GM21737 (cell line): ENCODE results near the gene ZNF487.
A peak's percentile ranks its signal among the peaks of the same experiment; 100 is the strongest.
"Not testable (repeated sequence)": the region's sequence is repeated elsewhere in the genome, so short reads cannot be mapped to it uniquely, and the experiment has no call there.

Experiments used
- ATAC-seq: cut with Tn5 transposase; IDR thresholded peaks from one replicate; pipeline ENCODE4 v1.9.1; 2021; ENCODE audit warnings: mild to moderate bottlenecking, moderate library complexity; ENCODE audit not compliant: unreplicated experiment

ZNF487 gene

DNA sequence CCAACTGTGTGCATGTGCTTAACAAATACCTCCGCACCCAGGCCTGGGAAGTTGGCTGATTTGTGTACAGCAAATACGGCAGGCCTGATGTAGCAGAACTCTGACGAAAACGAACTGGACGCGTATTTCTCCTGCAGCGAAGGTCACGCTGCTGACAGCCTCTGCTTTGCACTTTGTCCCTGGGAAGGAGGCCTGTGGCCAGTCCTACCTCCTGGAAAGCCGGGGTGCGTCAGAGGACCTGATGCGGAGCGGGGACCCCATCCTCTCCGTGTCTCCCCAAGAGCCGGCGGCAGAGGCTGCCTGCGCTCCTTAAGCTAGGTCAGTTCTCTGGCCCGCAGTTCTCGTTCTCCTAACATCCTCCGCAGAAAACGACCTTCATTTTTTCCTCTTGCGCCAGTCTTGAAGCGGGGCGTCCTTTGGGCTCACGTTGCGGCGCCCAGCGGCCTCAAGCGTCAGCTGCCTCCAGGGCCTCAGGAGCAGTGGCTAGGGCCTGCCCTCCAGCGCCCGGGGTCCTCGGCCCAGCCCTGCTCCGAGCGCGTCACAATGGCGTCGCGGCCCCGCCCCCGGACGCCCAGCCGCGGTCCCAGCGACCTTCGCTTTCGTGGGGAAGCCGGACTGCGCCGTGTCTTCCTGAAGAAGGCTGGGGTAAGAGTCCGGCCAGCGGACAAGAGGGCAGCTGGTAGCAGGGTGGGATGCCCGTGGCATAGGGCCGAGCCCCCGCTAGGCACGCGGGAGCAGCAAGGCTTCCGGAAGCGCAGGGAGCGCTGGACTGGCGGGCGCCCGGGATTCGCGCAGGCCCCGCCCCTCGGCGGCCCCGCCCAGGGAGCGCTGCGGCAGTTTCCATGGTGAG lies at the start of gene ZNF487:
Gene ZNF487 (plus strand): TSS at position 821 of the 850 bp plus-strand sequence. CDS start 38,703 bp downstream, outside the sequence.
- peak; percentile 95 for ATAC-seq

- ATAC-seq = no peak
Observed at GRCh38 chr10:43387678-43388032, 49.3 kb upstream of the ZNF487 start.

DNA sequence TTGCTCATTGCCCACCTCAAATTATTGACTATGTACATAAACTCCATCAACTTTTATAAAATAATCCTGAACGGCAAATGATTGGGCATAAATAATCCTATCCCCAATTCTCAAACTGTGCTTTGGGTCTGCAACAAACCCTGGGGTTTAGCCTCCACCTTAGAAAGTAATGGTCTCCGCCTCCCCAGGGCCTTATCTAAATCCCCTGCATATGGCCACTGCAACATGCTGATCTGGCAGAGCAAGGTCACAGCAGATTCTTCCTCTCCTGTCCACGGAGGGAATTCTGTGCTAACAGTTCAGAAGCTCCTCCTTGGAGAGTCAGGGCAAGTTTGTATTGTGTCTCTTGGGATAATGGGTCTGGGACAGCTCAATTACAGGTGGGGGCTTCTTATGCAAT lies 47.0 kb upstream of the ZNF487 start:
- no peak for ATAC-seq

- no peak for ATAC-seq
Observed at GRCh38 chr10:43390333-43390732, 46.6 kb upstream of the ZNF487 start.

- no peak for ATAC-seq
Observed at GRCh38 chr10:43390759-43391158, 46.2 kb upstream of the ZNF487 start.

GRCh38 chr10:43391496-43391895 lies 45.4 kb upstream of the ZNF487 start:
- ATAC-seq = no peak

DNA sequence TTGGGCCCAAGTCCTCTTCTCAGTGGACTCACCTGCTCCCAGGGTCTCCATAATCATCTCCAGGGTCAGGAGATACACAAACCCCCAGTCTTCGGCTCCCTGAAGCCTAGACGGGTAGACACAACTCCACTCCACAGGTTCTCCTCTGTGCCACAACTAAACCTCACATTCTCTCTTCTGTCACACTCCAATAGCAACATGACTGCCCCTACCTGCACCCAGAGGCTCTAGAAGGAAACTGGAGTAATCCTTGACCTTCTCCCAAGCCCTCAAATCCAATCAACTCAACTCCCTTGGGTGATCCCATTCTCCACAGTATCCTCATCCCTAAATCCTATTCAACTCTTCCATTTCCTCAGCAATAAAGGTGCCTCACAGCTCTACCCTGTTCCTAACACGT lies 44.2 kb upstream of the ZNF487 start:
- ATAC-seq = no peak

GRCh38 chr10:43393186-43393585 lies 43.7 kb upstream of the ZNF487 start:
- ATAC-seq = not testable (repeated sequence)

GRCh38 chr10:43393606-43394360 lies 43.1 kb upstream of the ZNF487 start:
- no peak for ATAC-seq

DNA sequence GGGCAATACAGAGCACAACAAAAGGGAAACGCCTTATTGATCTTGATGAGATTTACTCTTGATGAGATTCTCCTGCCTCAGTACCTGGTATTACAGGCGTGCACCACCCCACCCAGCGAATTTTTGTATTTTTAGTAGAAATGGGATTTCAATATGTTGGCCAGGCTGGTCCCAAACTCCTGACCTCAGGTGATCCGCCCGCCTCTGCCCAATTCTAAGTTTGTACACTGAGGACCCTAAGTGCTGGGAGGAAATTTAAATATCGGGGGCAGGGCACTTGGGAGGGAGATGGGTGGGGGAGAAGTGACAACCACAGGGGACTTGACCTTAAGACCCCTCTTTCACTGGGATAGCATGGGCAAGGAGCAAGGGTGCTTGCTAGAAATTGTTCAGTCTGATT lies 42.0 kb upstream of the ZNF487 start:
- ATAC-seq = no peak

GRCh38 chr10:43395571-43396060 lies 41.3 kb upstream of the ZNF487 start:
- no peak for ATAC-seq

DNA sequence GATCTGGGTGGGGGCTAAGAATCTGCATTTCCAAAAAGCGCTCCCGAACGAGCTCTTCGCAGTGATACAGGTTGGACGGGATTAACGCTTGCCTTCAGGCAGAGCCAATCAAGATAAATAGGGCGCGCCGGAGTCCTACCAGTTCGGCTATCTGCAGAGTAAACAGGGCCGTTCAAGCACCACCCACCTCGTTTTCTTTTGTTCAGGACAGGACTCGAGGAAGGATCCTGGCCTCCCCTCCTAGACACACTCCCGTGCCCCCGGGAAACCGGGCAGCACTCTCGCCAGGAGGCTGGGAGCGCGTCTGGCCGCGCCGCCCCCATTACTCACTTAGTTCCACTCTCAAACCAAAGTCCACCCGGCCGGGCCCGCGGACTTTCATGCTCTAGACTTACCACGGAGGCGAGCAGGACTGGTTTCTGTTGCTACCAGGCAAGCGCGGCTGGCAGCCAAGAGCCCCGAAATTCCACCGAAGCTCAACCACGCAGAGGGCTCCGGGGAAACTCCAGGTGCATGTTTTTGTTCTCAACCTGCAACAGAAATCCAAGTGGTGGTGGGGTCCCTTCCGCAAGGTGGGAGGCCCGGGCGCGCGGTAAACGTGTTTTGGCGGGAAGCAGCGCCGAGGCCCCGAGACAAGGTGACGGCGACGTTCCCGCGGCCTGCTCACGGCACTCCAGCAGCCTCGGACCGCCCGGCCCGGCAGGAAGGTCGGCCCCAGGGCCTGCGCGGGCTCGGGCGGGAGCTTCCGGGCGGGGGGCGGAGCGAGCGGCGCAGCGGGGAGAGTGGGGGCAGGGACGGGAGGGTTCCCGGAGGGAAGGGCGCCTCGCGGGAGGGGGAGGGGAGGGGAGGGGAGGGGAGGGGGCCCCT lies 40.6 kb upstream of the ZNF487 start:
- peak; percentile 61 for ATAC-seq

GRCh38 chr10:43396928-43397624 lies 39.8 kb upstream of the ZNF487 start:
- peak; percentile 82 for ATAC-seq

- no peak for ATAC-seq
Observed at GRCh38 chr10:43398939-43399319, 38.0 kb upstream of the ZNF487 start.

DNA sequence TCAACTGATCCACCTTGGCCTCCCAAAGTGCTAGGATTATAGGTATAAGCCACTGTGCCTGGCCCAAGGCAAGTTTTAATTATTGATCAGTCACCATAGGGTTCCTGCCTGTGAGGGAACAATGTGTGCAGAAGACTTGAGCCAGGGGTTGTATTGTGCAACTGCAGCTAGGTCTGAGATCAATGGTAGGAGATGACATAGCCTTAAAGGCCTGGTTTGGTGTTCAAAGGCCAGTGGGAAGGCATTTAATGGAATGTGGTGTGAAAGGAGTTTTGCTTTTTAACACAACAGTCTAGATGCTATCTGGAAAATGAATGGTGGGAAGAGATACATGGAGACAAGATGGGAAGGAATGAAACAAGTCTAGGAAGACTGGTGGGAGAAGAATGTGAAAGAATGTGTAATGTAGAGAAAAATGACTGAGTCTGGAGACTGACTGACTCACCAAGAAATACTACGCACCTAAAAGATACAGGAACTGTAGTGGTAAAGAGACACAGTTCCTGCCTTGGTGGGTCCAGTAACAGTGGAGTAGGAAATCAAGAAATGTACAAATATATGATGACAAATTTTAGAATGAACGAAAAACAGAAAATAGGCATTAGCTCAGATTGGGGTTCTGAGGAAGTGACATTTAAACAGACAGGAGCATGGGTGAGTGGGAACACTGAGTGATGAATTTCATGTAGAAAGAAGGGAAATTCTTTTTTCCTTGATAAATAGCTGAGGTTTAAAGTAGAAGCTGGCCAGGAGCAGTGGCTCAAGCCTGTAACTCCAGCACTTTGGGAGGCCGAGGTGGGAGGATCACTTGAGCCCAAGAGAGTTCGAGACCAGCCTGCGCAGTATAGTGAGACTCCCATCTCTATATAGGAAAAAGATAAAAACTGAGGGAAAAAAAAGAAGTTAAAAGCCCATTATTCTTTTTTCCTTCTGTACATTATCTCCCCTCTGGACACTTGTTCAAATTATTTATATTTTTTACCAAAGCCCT lies 37.3 kb upstream of the ZNF487 start:
- ATAC-seq = no peak

- ATAC-seq = no peak
Observed at GRCh38 chr10:43401627-43402026, 35.3 kb upstream of the ZNF487 start.

GRCh38 chr10:43402176-43402575 lies 34.7 kb upstream of the ZNF487 start:
- ATAC-seq = no peak

DNA sequence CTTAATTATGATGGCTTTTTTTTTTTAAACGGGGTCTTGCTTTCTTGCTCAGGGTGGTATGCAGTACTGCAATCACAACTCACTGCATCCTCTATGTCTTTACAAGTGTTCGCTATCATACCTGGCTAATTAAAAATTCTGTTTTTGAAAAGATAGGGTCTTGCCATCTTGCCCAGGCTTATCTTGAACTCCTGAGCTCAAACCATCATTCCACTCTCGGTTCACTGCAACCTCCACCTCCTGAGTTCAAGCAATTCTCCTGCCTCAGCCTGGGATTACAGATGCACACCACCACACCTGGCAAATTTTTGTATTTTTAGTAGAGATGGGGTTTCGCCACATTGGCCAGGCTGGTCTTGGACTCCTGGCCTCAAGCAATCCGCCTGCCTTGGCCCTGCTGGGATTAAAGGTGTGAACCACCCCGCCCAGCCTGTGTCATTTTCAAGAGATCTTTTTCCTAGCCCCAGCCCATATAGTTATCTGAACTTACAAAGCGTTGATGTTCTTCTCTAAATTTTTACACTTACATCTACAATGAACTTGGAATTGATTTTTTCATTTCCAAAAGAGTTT lies 33.9 kb upstream of the ZNF487 start:
- ATAC-seq = no peak
